ENCODE results near the gene WDR37.

WDR37 gene

GRCh38 chr10:1034758-1035157, 21.4 kb upstream of the WDR37 start:
- no peak for ATAC-seq (ENCODE audit: insufficient read depth, low read depth)

GRCh38 chr10:1035201-1035600, 21.0 kb upstream of the WDR37 start:
- no peak for ATAC-seq (ENCODE audit: insufficient read depth, low read depth)
- Histone ChIP-seq H3K4me2 (ENCODE audit: insufficient read depth, low read length) (no peak overlapping the region), H2AFZ (ENCODE audit: low read depth, low read length) (no peak overlapping the region), H3K27me3 (ENCODE audit: insufficient read depth, low read length, poor library complexity) (no peaks in the 10 kb centered on the region), H3K79me2 (ENCODE audit: insufficient read depth, low read length) (no peaks in the 10 kb centered on the region; the same call in 1 of the 2 replicates), H3K9me3 (ENCODE audit: insufficient read depth, low read length, severe bottlenecking) (no peaks in the 10 kb centered on the region), H3K4me1 (ENCODE audit: insufficient read depth, low read length) (no peaks in the 10 kb centered on the region), H3K4me3 (ENCODE audit: low read depth in 1 of 2, low read length in 2 of 2) (no peak overlapping the region), H3K9ac (ENCODE audit: low read depth, low read length) (no peak overlapping the region), H4K20me1 (ENCODE audit: insufficient read depth, low read length) (peaks cover 15% of the 10 kb centered on the region; the same call in 1 of the 2 replicates), H3K36me3 (ENCODE audit: insufficient read depth, low read length) (peaks cover 32% of the 10 kb centered on the region), H3K27ac (ENCODE audit: low read length) (no peak overlapping the region)
- DNase-seq, result no peak
- TF ChIP-seq, protein P1, sequence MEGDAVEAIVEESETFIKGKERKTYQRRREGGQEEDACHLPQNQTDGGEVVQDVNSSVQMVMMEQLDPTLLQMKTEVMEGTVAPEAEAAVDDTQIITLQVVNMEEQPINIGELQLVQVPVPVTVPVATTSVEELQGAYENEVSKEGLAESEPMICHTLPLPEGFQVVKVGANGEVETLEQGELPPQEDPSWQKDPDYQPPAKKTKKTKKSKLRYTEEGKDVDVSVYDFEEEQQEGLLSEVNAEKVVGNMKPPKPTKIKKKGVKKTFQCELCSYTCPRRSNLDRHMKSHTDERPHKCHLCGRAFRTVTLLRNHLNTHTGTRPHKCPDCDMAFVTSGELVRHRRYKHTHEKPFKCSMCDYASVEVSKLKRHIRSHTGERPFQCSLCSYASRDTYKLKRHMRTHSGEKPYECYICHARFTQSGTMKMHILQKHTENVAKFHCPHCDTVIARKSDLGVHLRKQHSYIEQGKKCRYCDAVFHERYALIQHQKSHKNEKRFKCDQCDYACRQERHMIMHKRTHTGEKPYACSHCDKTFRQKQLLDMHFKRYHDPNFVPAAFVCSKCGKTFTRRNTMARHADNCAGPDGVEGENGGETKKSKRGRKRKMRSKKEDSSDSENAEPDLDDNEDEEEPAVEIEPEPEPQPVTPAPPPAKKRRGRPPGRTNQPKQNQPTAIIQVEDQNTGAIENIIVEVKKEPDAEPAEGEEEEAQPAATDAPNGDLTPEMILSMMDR (IDR thresholded peaks at IDR 0.05; ENCODE audit: borderline replicate concordance, extremely low read depth, low read length, poor library complexity, severe bottlenecking), result no peak
- no peak for TF ChIP-seq EZH2 (IDR thresholded peaks at IDR 0.05; ENCODE audit: borderline replicate concordance, low read depth, low read length, severe bottlenecking)

More at GRCh38 chr10:1034758-1035157, 21.4 kb upstream of the WDR37 start:
- Histone ChIP-seq H3K9me3 (ENCODE audit: insufficient read depth, low read length, severe bottlenecking) (no peaks in the 10 kb centered on the region), H3K4me2 (ENCODE audit: insufficient read depth, low read length) (no peak overlapping the region), H3K4me1 (ENCODE audit: insufficient read depth, low read length) (no peaks in the 10 kb centered on the region), H4K20me1 (ENCODE audit: insufficient read depth, low read length) (peaks cover 12% of the 10 kb centered on the region; the same call in 1 of the 2 replicates), H3K79me2 (ENCODE audit: insufficient read depth, low read length) (no peaks in the 10 kb centered on the region; the same call in 1 of the 2 replicates), H3K4me3 (ENCODE audit: low read depth in 1 of 2, low read length in 2 of 2) (no peak overlapping the region), H3K36me3 (ENCODE audit: insufficient read depth, low read length) (peaks cover 29% of the 10 kb centered on the region; the same call in 1 of the 2 replicates), H3K9ac (ENCODE audit: low read depth, low read length) (no peak overlapping the region), H2AFZ (ENCODE audit: low read depth, low read length) (no peak overlapping the region), H3K27me3 (ENCODE audit: insufficient read depth, low read length, poor library complexity) (no peaks in the 10 kb centered on the region), H3K27ac (ENCODE audit: low read length) (no peak overlapping the region)
- TF ChIP-seq, protein P1 (IDR thresholded peaks at IDR 0.05; ENCODE audit: borderline replicate concordance, extremely low read depth, low read length, poor library complexity, severe bottlenecking), result no peak
- no peak for TF ChIP-seq EZH2 (IDR thresholded peaks at IDR 0.05; ENCODE audit: borderline replicate concordance, low read depth, low read length, severe bottlenecking)
- DNase-seq, result no peak

DNA sequence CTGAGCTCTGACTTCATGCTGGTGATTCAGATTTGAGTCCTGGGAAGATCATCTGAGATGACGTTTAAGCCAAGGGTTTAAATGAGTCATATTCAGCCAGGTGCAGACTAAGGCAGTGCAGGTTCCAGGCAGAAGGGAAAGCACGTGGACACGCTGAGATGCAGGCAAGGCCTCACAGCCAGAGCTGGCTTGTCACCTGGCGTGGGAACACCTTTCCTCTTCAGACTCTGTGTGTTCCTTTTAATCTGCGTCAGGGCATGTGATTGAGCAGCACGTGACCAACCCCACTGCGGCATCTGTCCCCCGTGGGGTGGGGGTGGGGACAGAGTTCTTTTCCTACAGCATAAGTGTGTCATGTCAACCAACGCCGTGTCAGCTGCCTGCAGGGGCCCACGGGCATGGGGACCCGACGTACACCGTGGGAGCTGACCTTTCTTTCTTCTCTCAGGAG, 19.8 kb upstream of the WDR37 start:
- H3K79me2 ChIP-seq (ENCODE audit: insufficient read depth, low read length), result no peaks in the 10 kb centered on the region; the same call in 1 of the 2 replicates
- peaks cover 17% of the 10 kb centered on the region; the same call in 1 of the 2 replicates for H4K20me1 ChIP-seq (ENCODE audit: insufficient read depth, low read length)
- ATAC-seq (ENCODE audit: insufficient read depth, low read depth) (peak; percentile 47), DNase-seq (no peak)
- H3K9me3 ChIP-seq (ENCODE audit: insufficient read depth, low read length, severe bottlenecking), result no peaks in the 10 kb centered on the region
- no peak for TF ChIP-seq EZH2 (IDR thresholded peaks at IDR 0.05; ENCODE audit: borderline replicate concordance, low read depth, low read length, severe bottlenecking)
- TF ChIP-seq, protein P1 (IDR thresholded peaks at IDR 0.05; ENCODE audit: borderline replicate concordance, extremely low read depth, low read length, poor library complexity, severe bottlenecking), result no peak
- H3K9ac ChIP-seq (ENCODE audit: low read depth, low read length), result no peak overlapping the region
- H3K27ac ChIP-seq (ENCODE audit: low read length), result no peak overlapping the region
- no peak overlapping the region for H2AFZ ChIP-seq (ENCODE audit: low read depth, low read length)
- H3K4me2 ChIP-seq (ENCODE audit: insufficient read depth, low read length), result no peak overlapping the region
- no peaks in the 10 kb centered on the region for H3K4me1 ChIP-seq (ENCODE audit: insufficient read depth, low read length)
- H3K4me3 ChIP-seq (ENCODE audit: low read depth in 1 of 2, low read length in 2 of 2), result no peak overlapping the region
- H3K27me3 ChIP-seq (ENCODE audit: insufficient read depth, low read length, poor library complexity), result no peaks in the 10 kb centered on the region
- peaks cover 43% of the 10 kb centered on the region for H3K36me3 ChIP-seq (ENCODE audit: insufficient read depth, low read length)
